HAP-1 (cell line): Measurements from ENCODE around the gene MAPKBP1.
A peak's percentile ranks its signal among the peaks of the same experiment; 100 is the strongest.

Experiments used
- DNase-seq, 2 experiments: peaks; one replicate each; pipeline ENCODE4 v3.0.0-alpha.2; 2016 to 2020; ENCODE audit warnings: low spot score in 2 of 2
- H3K27me3 ChIP-seq: fragments of 250-450 bp; sonication (Bioruptor Pico); 2 replicates; pipeline ENCODE4 v1.5.1; 2020; ENCODE audit warnings: low read depth, mild to moderate bottlenecking, moderate library complexity
- H3K36me3 ChIP-seq: fragments of 250-450 bp; sonication (Bioruptor Pico); replicated peaks from 2 replicates; pipeline ENCODE4 v1.5.1; 2020; ENCODE audit warnings: mild to moderate bottlenecking
- H3K4me1 ChIP-seq: fragments of 250-450 bp; sonication (Bioruptor Pico); 2 replicates; pipeline ENCODE4 v1.5.1; 2020; ENCODE audit warnings: mild to moderate bottlenecking
- H3K4me3 ChIP-seq: fragments of 250-450 bp; sonication (Bioruptor Pico); 2 replicates; pipeline ENCODE4 v1.5.1; 2020; ENCODE audit warnings: mild to moderate bottlenecking, moderate library complexity
- H3K9me3 ChIP-seq: fragments of 250-450 bp; sonication (Bioruptor Pico); 2 replicates; pipeline ENCODE4 v1.5.1; 2020; ENCODE audit warnings: mild to moderate bottlenecking, moderate library complexity
- in situ Hi-C: fragments of 300-500 bp; cut with MboI; formaldehyde crosslinking; loops from 3 replicates; pipeline ENCODE4 v1.14.3; 2020; ENCODE audit warnings: low sequenced_read_pairs, inconsistent platforms, mixed read lengths

Gene MAPKBP1

DNA sequence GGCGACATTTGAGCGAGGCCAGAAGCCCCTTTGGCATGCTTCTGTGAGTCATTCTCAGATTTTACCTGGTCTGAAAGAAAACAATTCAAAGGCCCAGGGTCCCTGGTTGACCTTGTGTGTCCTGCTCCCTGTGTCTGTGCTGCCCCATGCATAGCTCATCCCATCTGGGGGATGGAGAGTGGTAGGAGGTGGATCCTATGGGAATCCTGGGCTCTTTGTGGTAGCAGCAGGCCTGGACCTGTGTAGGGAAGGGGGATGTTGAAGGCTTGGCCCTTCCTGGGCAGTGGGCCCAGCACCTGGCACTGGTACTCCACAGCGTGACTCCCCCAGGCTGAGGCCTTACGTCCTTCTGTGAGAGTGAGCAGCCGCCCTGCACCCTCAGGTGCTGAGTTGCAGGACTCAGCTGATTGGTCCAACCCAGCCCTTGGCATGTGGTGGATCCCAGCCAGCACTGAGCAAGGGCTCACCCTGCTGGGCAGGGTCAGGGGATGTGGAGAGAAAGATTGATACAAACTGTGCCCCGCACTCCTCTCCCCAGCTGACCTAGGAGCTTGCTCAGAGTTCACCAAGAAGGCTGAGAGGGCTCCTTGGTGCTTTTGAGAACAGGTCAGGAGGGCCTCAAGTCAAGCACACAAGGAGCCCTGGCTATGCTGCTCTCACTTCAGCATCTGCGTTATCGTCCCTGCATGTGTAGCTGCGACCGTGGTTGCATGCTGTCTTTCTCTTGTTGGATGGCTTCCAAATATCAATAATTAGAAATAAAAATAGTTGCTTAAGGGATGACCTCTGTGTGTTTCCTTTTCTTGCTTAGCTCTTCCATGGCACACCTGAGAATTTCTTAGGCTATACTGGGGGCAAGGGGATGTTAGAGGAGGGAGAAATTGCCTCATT lies 32.3 kb downstream of the MAPKBP1 start:
- DNase-seq = no peak
- no peaks in the 10 kb centered on the region for H3K27me3 ChIP-seq
- H3K36me3 ChIP-seq = no peaks in the 10 kb centered on the region; the same call in 1 of the 2 replicates
- H3K4me3 ChIP-seq = no peak overlapping the region
- no peaks in the 10 kb centered on the region for H3K4me1 ChIP-seq
- H3K9me3 ChIP-seq = peaks cover 3% of the 10 kb centered on the region; the same call in 1 of the 2 replicates
- in situ Hi-C loops = no loop called here

GRCh38 chr15:41809121-41809520 lies 34.8 kb downstream of the MAPKBP1 start:
- Histone ChIP-seq H3K4me1 (no peaks in the 10 kb centered on the region), H3K9me3 (no peaks in the 10 kb centered on the region), H3K27me3 (no peaks in the 10 kb centered on the region), H3K4me3 (no peak overlapping the region), H3K36me3 (no peaks in the 10 kb centered on the region; the same call in 1 of the 2 replicates)
- in situ Hi-C loops = no loop called here
- no peak for DNase-seq

- Histone ChIP-seq H3K4me3 (no peak overlapping the region), H3K9me3 (no peaks in the 10 kb centered on the region), H3K4me1 (no peaks in the 10 kb centered on the region), H3K27me3 (no peaks in the 10 kb centered on the region), H3K36me3 (no peaks in the 10 kb centered on the region; the same call in 1 of the 2 replicates)
- DNase-seq = no peak
- in situ Hi-C loops = loop anchor here (5.0 to 10.0 kb wide), 3 partner anchors 37 to 245 kb away; partner anchors contain the start of gene MAPKBP1
Measured at GRCh38 chr15:41809526-41810220, 35.4 kb downstream of the MAPKBP1 start.

- no peaks in the 10 kb centered on the region for H3K9me3 ChIP-seq
- H3K27me3 ChIP-seq = no peaks in the 10 kb centered on the region
- no peak for DNase-seq
- in situ Hi-C loops = loop anchor here (5.0 to 10.0 kb wide), 3 partner anchors 39 to 246 kb away; partner anchors contain the start of gene MAPKBP1
- no peak overlapping the region for H3K4me3 ChIP-seq
- H3K36me3 ChIP-seq = peaks cover 5% of the 10 kb centered on the region
- no peaks in the 10 kb centered on the region for H3K4me1 ChIP-seq
Measured at GRCh38 chr15:41810651-41811431, 36.6 kb downstream of the MAPKBP1 start.

GRCh38 chr15:41811432-41812195 lies 37.3 kb downstream of the MAPKBP1 start:
- H3K27me3 ChIP-seq = no peaks in the 10 kb centered on the region
- H3K36me3 ChIP-seq = peaks cover 7% of the 10 kb centered on the region
- no peaks in the 10 kb centered on the region for H3K4me1 ChIP-seq
- peak; percentile 76 to 90 for DNase-seq
- in situ Hi-C loops = loop anchor here (5.0 to 10.0 kb wide), 3 partner anchors 39 to 247 kb away; partner anchors contain the start of gene MAPKBP1
- H3K9me3 ChIP-seq = no peaks in the 10 kb centered on the region
- no peak overlapping the region for H3K4me3 ChIP-seq

- Histone ChIP-seq H3K27me3 (no peaks in the 10 kb centered on the region), H3K4me1 (no peaks in the 10 kb centered on the region), H3K9me3 (no peaks in the 10 kb centered on the region), H3K4me3 (no peak overlapping the region), H3K36me3 (peaks cover 12% of the 10 kb centered on the region)
- no peak for DNase-seq
- in situ Hi-C loops = loop anchor here (5.0 to 10.0 kb wide), 3 partner anchors 41 to 248 kb away; partner anchors contain the start of gene MAPKBP1
Measured at GRCh38 chr15:41812820-41813375, 38.6 kb downstream of the MAPKBP1 start.

DNA sequence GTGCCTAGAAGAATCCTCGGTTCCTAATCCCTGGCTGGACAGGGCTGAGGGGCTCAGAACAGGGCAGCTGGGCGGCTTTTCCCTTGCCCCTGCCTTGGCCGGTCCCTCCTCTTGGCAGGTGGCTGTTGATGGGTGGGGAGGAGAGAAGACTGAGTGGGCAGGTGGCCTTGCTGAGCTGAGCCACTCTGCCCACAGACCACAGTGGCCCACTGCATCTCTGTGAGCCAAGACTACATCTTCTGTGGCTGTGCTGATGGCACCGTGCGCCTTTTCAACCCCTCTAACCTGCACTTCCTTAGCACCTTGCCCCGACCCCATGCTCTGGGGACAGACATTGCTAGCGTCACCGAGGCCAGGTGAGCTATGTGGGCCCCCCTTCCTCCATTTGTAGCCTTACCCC lies 39.1 kb downstream of the MAPKBP1 start:
- Histone ChIP-seq H3K9me3 (no peaks in the 10 kb centered on the region), H3K4me3 (no peak overlapping the region), H3K36me3 (peaks cover 17% of the 10 kb centered on the region), H3K27me3 (no peaks in the 10 kb centered on the region), H3K4me1 (no peaks in the 10 kb centered on the region)
- in situ Hi-C loops = loop anchor here (5.0 to 10.0 kb wide), 3 partner anchors 41 to 249 kb away; partner anchors contain the start of gene MAPKBP1
- DNase-seq = no peak

DNA sequence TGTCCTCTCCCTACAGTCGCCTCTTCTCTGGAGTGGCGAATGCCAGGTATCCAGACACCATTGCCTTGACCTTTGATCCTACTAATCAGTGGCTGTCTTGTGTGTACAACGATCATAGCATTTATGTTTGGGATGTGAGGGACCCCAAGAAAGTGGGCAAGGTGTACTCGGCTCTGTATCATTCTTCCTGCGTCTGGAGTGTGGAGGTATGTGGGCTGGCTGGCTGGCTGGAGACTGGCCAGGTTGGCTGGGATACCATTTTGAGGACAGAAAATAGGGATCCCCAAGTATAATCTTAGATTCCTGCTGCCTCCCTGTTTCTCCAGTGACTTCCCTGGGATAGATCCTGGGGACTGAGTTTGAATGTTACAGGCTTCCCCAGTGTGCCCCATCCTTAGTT lies 40.2 kb downstream of the MAPKBP1 start:
- in situ Hi-C loops = loop anchor here (5.0 to 10.0 kb wide), 3 partner anchors 42 to 250 kb away; partner anchors contain the start of gene MAPKBP1
- H3K36me3 ChIP-seq = peaks cover 23% of the 10 kb centered on the region
- no peaks in the 10 kb centered on the region for H3K9me3 ChIP-seq
- no peaks in the 10 kb centered on the region for H3K27me3 ChIP-seq
- H3K4me3 ChIP-seq = no peak overlapping the region
- no peaks in the 10 kb centered on the region for H3K4me1 ChIP-seq
- DNase-seq = no peak

DNA sequence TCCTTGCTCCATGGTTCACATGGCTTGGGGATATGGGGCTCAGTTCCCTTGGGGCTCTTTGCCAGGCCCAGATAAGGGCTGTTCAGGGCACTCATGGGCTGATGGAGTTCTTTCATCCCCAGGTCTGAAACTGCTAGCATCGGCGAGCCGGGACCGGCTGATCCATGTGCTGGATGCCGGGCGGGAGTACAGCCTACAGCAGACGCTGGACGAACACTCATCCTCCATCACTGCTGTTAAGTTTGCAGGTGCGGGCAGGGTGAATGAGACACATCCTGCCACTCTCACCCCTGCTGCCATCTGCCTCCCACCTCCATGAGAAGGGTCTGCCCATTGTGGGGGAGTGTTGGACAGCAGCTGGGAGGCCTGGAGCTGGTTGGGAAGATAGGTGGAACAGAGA lies 42.5 kb downstream of the MAPKBP1 start:
- DNase-seq = no peak
- Histone ChIP-seq H3K9me3 (no peaks in the 10 kb centered on the region), H3K4me3 (no peak overlapping the region), H3K36me3 (peaks cover 27% of the 10 kb centered on the region), H3K27me3 (no peaks in the 10 kb centered on the region), H3K4me1 (no peaks in the 10 kb centered on the region)
- in situ Hi-C loops = loop anchor here (10.0 kb wide), 2 partner anchors 212 to 252 kb away; no protein-coding TSS in a partner anchor

- peaks cover 28% of the 10 kb centered on the region for H3K36me3 ChIP-seq
- in situ Hi-C loops = loop anchor here (10.0 kb wide), 2 partner anchors 213 to 253 kb away; no protein-coding TSS in a partner anchor
- no peaks in the 10 kb centered on the region for H3K4me1 ChIP-seq
Measured at GRCh38 chr15:41817327-41817726, 43.0 kb downstream of the MAPKBP1 start.

DNA sequence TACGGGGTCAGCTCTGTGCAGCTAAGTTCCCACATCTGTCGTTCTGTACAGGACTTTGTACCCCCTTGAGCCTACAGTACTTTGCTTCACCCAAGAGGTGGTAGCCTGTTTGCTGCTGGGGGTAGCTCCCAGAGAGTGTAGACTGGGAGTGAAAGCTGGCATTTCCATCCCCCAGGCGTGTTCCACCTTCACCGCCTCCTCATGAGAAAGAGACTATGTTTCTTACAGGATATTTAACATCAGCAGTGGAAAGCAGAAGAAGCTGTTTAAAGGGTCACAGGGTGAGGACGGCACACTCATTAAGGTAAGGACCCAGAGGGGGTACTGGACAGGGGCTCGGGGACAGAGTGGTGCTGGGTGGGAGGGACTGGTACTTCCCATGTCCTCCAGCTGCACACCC lies 43.5 kb downstream of the MAPKBP1 start:
- H3K36me3 ChIP-seq = peaks cover 30% of the 10 kb centered on the region
- in situ Hi-C loops = loop anchor here (10.0 kb wide), 2 partner anchors 213 to 253 kb away; no protein-coding TSS in a partner anchor
- H3K4me3 ChIP-seq = no peak overlapping the region
- no peaks in the 10 kb centered on the region for H3K27me3 ChIP-seq
- H3K9me3 ChIP-seq = no peaks in the 10 kb centered on the region
- no peaks in the 10 kb centered on the region for H3K4me1 ChIP-seq
- no peak for DNase-seq

More at GRCh38 chr15:41817327-41817726, 43.0 kb downstream of the MAPKBP1 start:
- H3K9me3 ChIP-seq = no peaks in the 10 kb centered on the region
- no peaks in the 10 kb centered on the region for H3K27me3 ChIP-seq
- DNase-seq = no peak
- H3K4me3 ChIP-seq = no peak overlapping the region

DNA sequence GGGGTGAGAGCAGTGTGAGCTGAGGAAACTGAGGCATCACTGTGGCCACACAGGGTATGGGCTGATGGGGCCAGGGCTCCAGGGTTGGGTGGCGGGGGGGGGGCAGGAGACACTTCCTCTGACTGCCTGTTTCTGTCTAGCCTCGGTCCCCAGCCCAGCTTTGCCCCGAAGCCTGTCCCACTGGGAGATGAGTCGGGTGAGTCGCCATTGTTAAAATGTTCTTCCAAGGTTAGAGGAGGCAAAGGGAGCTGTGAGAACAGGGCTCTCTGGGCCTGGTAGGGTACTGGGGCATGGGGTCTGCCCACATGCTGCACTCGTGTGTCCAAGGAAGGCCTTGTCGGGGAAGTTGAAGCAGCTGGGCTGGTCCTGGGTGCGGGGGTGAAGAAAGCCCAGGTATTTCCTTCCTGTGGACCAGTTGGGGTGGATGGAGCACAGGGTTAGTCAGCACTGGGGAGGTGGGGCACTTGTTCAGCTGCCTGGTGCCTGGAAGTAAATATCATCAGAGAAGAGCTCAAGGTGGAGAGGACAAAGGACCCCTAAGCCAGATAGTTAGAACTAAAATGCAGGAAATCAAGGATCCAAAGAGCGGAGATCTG lies 45.3 kb downstream of the MAPKBP1 start:
- peaks cover 34% of the 10 kb centered on the region for H3K36me3 ChIP-seq
- in situ Hi-C loops = loop anchor here (10.0 kb wide), 2 partner anchors 215 to 255 kb away; no protein-coding TSS in a partner anchor

More for the DNA sequence above, 45.3 kb downstream of the MAPKBP1 start:
- Histone ChIP-seq H3K9me3 (no peaks in the 10 kb centered on the region), H3K4me1 (no peaks in the 10 kb centered on the region), H3K4me3 (no peak overlapping the region), H3K27me3 (no peaks in the 10 kb centered on the region)
- no peak for DNase-seq
